GM12878 (cell line): ENCODE data around the gene ABI3. TPM values are rescaled to one million over a fixed set of nuclear protein-coding genes. Genes with fewer than 3 reads are reported as not detected.

Experiments used
- DPF2 ChIP-seq: fragments of 450-650 bp; IDR thresholded peaks from 2 replicates; pipeline ENCODE4 v1.6.1; 2017; ENCODE audit warnings: mild to moderate bottlenecking
- EGR1 ChIP-seq, 2 experiments: IDR thresholded peaks; 1 replicate in 1 of 2; 2 replicates in 1 of 2; pipeline ENCODE4 v1.6.1; 2011 to 2012; ENCODE audit warnings: low read depth in 2 of 2, low read length in 2 of 2, borderline replicate concordance in 1 of 2, mild to moderate bottlenecking in 1 of 2, moderate library complexity in 1 of 2
- KAT2A ChIP-seq: conservative IDR thresholded peaks from 2 replicates; pipeline ENCODE4 v1.6.1; 2011; ENCODE audit warnings: low read depth, low read length; ENCODE audit not compliant: control insufficient read depth
- NR2C2 ChIP-seq: IDR thresholded peaks from 2 replicates; pipeline ENCODE4 v1.6.1; 2011; ENCODE audit warnings: borderline replicate concordance, low read depth; ENCODE audit not compliant: control insufficient read depth, insufficient read length
- NRF1 ChIP-seq: conservative IDR thresholded peaks from 2 replicates; pipeline ENCODE4 v1.6.1; 2011; ENCODE audit warnings: mild to moderate bottlenecking, low read depth, low read length, improper control_type of control experiment
- PAX5 ChIP-seq: IDR thresholded peaks from 2 replicates; pipeline ENCODE4 v1.6.1; 2011; ENCODE audit warnings: low read depth, low read length, borderline replicate concordance
- SIN3A ChIP-seq: IDR thresholded peaks from 2 replicates; pipeline ENCODE4 v1.6.1; 2012; ENCODE audit warnings: low read depth, low read length, improper control_type of control experiment
- TAF1 ChIP-seq: IDR thresholded peaks from 2 replicates; pipeline ENCODE4 v1.6.1; 2011; ENCODE audit warnings: mild to moderate bottlenecking, low read depth, low read length, borderline replicate concordance
- ZNF622 ChIP-seq: fragments of 450-650 bp; IDR thresholded peaks from 2 replicates; pipeline ENCODE4 v1.6.1; 2017; ENCODE audit warnings: mild to moderate bottlenecking, inconsistent platforms
- polyA plus RNA-seq, 11 experiments: library from polyadenylated mRNA; depleted of rRNA in 4 of 11; unstranded in 6 of 11; stranded (reverse) in 5 of 11; fragments of >200 nt; fragmentation: Nextera tagmentation in 4 of 11; fragmentation: Illumina TruSeq in 1 of 11; extraction: Ambion mirVana in 4 of 11; extraction: Trizol in 1 of 11; gene quantifications; 1 replicate in 1 of 11; 2 replicates in 10 of 11; pipeline versions ENCODE4 v1.2.1 to v1.2.3, GENCODE V29; 2011 to 2016; ENCODE audit warnings: inconsistent platforms in 2 of 11, missing spikeins in 2 of 11, low read depth in 1 of 11
- total RNA-seq, 4 experiments: library from RNA; depleted of rRNA in 3 of 4; stranded (reverse); fragments of >200 nt in 3 of 4; fragmentation: Illumina TruSeq in 1 of 4; extraction: Trizol in 1 of 4; gene quantifications; 2 replicates each; pipeline versions ENCODE4 v1.2.1 to v1.2.3, GENCODE V29; 2013 to 2021
- TF ChIP-seq, protein P1 (sequence below): fragments of 450-650 bp; conservative IDR thresholded peaks from 2 replicates; pipeline ENCODE4 v1.6.1; 2017; ENCODE audit warnings: mild to moderate bottlenecking, moderate library complexity
- TF ChIP-seq, protein P2 (sequence below): IDR thresholded peaks from 2 replicates; pipeline ENCODE4 v1.6.1; 2011; ENCODE audit warnings: low read depth, mild to moderate bottlenecking, low read length, moderate library complexity, borderline replicate concordance; ENCODE audit errors: extremely low read depth

ABI3 gene
- total and polyA plus RNA-seq, 10 of the 15 experiments (the other 5 are each of a cell fraction or from before 2014, with no cell fraction given) = 13.4 to 109 (median 51.1) TPM

DNA sequence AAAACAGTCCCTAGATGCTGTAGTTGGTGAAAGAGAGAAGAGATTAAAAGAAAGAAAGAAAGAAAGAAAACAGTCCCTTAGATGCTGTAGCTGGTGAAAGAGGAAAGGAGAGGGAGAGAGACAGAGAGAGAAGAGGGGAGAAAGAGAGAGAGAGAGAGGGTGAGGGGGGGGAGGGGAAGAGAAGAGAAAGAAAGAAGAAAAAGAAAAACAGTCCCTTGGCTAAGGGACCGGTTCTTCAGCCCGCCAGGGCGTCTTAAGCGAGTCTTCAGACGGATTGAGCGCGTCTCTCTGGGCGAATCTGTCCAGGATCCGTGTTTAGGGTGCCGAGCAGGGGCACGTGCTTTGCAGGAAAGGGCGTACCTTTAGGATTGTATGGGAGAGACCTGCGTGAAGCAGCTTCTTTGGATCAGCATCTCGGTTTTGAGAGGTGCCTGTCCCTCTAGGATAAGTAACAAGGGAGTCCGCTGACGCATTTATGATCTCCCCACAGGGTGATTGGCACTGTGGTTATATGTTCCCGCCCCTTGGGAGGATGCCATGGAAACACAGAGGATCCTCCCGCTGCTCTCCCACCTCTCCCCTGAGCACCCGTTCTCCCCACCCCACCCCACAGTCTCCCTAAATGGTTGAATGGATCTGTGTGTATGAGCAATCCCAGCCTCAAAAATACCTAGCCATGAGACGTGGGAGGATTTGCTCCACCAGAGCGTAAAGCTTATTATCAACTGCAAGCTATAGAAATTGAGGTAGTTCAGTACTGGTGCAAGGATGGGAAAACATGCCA, 16.8 kb upstream of the ABI3 start (continued):
- TF ChIP-seq KAT2A = no peak
- TF ChIP-seq, protein P1, sequence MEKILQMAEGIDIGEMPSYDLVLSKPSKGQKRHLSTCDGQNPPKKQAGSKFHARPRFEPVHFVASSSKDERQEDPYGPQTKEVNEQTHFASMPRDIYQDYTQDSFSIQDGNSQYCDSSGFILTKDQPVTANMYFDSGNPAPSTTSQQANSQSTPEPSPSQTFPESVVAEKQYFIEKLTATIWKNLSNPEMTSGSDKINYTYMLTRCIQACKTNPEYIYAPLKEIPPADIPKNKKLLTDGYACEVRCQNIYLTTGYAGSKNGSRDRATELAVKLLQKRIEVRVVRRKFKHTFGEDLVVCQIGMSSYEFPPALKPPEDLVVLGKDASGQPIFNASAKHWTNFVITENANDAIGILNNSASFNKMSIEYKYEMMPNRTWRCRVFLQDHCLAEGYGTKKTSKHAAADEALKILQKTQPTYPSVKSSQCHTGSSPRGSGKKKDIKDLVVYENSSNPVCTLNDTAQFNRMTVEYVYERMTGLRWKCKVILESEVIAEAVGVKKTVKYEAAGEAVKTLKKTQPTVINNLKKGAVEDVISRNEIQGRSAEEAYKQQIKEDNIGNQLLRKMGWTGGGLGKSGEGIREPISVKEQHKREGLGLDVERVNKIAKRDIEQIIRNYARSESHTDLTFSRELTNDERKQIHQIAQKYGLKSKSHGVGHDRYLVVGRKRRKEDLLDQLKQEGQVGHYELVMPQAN = no peak
- TF ChIP-seq NRF1 = no peak
- peak; percentile 36 to 94 for TF ChIP-seq EGR1 (IDR thresholded peaks at IDR 0.05; ENCODE audit: borderline replicate concordance in 1 of 2, low read depth in 2 of 2, low read length in 2 of 2)
- TF ChIP-seq PAX5 = peak; percentile 99
- TF ChIP-seq, protein P2, sequence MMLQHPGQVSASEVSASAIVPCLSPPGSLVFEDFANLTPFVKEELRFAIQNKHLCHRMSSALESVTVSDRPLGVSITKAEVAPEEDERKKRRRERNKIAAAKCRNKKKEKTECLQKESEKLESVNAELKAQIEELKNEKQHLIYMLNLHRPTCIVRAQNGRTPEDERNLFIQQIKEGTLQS = no peak
- TF ChIP-seq DPF2 = peak; percentile 82
- TF ChIP-seq TAF1 = no peak
- TF ChIP-seq NR2C2 = no peak
- TF ChIP-seq ZNF622 = no peak
- TF ChIP-seq SIN3A = no peak
